Lower lobe of right lung (tissue), 2 donors: ENCODE results near the gene PDE9A. TPM values are rescaled to one million over a fixed set of nuclear protein-coding genes. Genes with fewer than 3 reads are reported as not detected.
A peak's percentile ranks its signal among the peaks of the same experiment; 100 is the strongest.

Experiments
- ATAC-seq, 2 donors: fragments of 200-7000 bp; cut with Tn5 transposase; one replicate each; pipeline ENCODE4 v1.9.1; 2020 to 2022; ENCODE audit warnings: mild to moderate bottlenecking in 2 of 2, moderate library complexity in 2 of 2
- DNase-seq: peaks from one replicate; pipeline ENCODE4 v3.0.0-alpha.2; 2020
- H3K27ac ChIP-seq: fragments of 200-600 bp; one replicate; pipeline ENCODE4 v1.8.0; 2022
- H3K27me3 ChIP-seq: fragments of 200-600 bp; one replicate; pipeline ENCODE4 v1.8.0; 2022; ENCODE audit warnings: low read depth
- H3K36me3 ChIP-seq: fragments of 200-600 bp; one replicate; pipeline ENCODE4 v1.8.0; 2022; ENCODE audit warnings: mild to moderate bottlenecking
- H3K4me1 ChIP-seq: fragments of 200-600 bp; one replicate; pipeline ENCODE4 v1.8.0; 2022
- H3K4me3 ChIP-seq: fragments of 200-600 bp; one replicate; pipeline ENCODE4 v1.8.0; 2022; ENCODE audit warnings: mild to moderate bottlenecking
- H3K9me3 ChIP-seq: fragments of 200-600 bp; one replicate; pipeline ENCODE4 v1.8.0; 2022
- intact Hi-C: fragments of 100-400 bp; cut with DNase I; formaldehyde crosslinking; loops from one replicate; pipeline ENCODE4 v1.11.0; 2022
- total RNA-seq: library from RNA; stranded (reverse); fragmentation: NEBNext Ultra II Directional; extraction: Animal tissue kit (Norgen Biotek cat#: 25700); gene quantifications from one replicate; pipeline ENCODE4 v1.2.1, GENCODE V29; 2021
- TF ChIP-seq, protein P1 (sequence below): fragments of 200-600 bp; IDR thresholded peaks from one replicate; pipeline ENCODE4 v1.8.0; 2022; ENCODE audit warnings: antibody characterized with exemption, mild to moderate bottlenecking
- donor health status: DM: no; HTN: yes; CAD: no; lungs with severe emphysema.

The PDE9A gene
- total RNA-seq, 1 donor from 2014 or later = 12.8 TPM

DNA sequence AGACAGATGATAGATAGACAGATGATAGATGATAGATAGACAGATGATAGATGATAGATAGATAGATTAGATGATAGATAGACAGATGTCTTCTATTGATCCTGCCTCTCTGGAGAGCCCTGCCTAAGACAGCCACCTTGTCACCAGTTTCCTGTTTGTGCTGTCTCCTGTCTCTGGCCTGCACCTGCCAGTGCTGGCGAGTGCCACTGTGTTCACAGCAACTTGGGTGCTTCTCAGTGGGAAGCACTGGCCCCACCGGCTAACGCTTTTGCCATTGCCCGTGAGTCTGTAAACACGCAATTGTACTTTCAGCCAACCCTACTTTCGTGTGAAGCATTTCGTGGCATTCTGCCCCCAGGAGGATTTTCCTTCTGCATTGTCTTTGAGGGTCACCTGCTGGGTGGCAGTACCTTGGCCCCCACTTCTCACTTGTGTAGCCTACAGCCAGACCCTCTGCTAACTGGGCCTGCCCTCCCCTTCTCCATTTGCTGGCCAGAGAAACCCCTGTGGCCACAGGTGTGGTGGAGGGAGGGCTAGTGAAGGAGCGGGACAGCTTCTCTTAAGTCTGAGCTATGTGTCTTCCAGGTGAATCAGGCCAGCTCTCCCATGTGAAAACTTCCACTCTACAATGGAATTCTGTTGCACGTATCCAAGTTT lies 23.4 kb upstream of the PDE9A start:
- Histone ChIP-seq H3K4me3 (no peak overlapping the region), H3K27me3 (peaks cover 6% of the 10 kb centered on the region), H3K27ac (no peak overlapping the region), H3K9me3 (no peaks in the 10 kb centered on the region), H3K4me1 (no peaks in the 10 kb centered on the region), H3K36me3 (no peaks in the 10 kb centered on the region)
- TF ChIP-seq, protein P1, sequence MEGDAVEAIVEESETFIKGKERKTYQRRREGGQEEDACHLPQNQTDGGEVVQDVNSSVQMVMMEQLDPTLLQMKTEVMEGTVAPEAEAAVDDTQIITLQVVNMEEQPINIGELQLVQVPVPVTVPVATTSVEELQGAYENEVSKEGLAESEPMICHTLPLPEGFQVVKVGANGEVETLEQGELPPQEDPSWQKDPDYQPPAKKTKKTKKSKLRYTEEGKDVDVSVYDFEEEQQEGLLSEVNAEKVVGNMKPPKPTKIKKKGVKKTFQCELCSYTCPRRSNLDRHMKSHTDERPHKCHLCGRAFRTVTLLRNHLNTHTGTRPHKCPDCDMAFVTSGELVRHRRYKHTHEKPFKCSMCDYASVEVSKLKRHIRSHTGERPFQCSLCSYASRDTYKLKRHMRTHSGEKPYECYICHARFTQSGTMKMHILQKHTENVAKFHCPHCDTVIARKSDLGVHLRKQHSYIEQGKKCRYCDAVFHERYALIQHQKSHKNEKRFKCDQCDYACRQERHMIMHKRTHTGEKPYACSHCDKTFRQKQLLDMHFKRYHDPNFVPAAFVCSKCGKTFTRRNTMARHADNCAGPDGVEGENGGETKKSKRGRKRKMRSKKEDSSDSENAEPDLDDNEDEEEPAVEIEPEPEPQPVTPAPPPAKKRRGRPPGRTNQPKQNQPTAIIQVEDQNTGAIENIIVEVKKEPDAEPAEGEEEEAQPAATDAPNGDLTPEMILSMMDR = no peak
- DNase-seq (peak; percentile 24), ATAC-seq (no peak)
- intact Hi-C loops = no loop called here

DNA sequence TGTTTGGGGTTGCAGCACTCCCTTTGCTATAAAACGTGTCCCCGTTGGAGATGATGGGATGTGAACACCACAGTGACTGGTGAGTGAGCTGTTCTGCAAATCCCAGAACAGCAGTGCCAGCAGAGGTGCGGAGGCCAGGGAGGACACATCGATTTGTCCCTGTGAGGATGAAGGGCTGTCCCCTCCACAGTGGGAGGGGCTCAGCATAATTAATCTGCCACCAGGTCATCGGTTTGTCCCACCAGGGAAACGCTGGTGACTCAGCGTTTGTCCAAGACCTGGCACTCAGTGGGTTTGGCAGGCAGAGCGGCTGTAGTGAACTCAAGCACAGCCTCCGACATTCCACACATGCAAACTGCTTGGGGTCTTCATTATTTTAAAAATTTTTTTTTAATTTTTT lies 22.8 kb upstream of the PDE9A start:
- Histone ChIP-seq H3K4me1 (no peaks in the 10 kb centered on the region), H3K4me3 (no peak overlapping the region), H3K9me3 (no peaks in the 10 kb centered on the region), H3K27ac (no peak overlapping the region), H3K36me3 (no peaks in the 10 kb centered on the region), H3K27me3 (peaks cover 6% of the 10 kb centered on the region)
- intact Hi-C loops = no loop called here
- ATAC-seq (no peak), DNase-seq (peak; percentile 21)
- TF ChIP-seq, protein P1 = no peak

DNA sequence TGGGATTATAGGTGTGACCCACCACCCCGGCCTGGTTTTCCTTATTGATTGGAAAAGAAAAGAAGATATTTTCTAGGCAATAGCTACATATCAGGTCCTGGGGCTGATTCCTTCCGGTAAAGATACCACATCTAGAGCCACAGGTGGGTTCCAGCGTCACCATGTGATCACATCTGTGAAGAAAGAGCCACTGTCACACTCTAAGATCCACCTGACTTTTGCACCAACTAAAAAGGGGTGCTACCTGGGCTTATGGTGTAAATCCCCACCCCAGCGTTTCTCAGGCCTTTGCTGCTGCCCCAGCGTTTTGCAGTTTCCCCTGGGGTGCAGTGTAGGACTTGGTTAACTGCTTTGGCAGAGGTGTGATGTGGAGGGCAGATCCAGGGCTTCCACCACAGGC lies 22.3 kb upstream of the PDE9A start:
- no peaks in the 10 kb centered on the region for H3K36me3 ChIP-seq
- intact Hi-C loops = no loop called here
- peaks cover 3% of the 10 kb centered on the region for H3K4me1 ChIP-seq
- peaks cover 6% of the 10 kb centered on the region for H3K27me3 ChIP-seq
- H3K9me3 ChIP-seq = no peaks in the 10 kb centered on the region
- H3K4me3 ChIP-seq = no peak overlapping the region
- no peak overlapping the region for H3K27ac ChIP-seq
- peak; percentile 10 for DNase-seq
- TF ChIP-seq, protein P1 = no peak
- no peak for ATAC-seq

DNA sequence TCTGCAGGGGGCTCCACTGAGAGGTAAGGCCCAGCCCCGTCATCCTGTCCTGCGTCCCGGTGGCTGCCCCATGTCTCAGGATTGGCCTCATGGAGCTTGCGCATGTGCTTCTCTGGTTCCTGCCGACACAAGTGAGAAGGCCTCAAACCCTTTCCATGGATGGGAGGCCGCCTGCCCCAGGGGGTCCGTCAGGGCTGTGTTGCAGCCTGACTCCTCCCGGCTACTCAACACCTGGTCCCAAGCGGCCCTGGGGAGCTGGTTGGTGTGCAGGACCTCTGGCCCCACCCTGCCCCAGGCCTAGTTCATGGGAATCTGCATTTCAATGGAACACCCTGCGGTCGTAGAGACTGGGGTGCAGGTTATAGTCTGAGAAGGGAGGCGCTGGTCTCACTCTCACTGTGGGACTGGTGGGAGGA lies 21.1 kb upstream of the PDE9A start:
- H3K4me3 ChIP-seq = no peak overlapping the region
- H3K9me3 ChIP-seq = no peaks in the 10 kb centered on the region
- DNase-seq (peak; percentile 36), ATAC-seq (no peak)
- H3K27ac ChIP-seq = no peak overlapping the region
- H3K36me3 ChIP-seq = no peaks in the 10 kb centered on the region
- peaks cover 12% of the 10 kb centered on the region for H3K4me1 ChIP-seq
- peaks cover 6% of the 10 kb centered on the region for H3K27me3 ChIP-seq
- intact Hi-C loops = no loop called here
- TF ChIP-seq, protein P1 = no peak

DNA sequence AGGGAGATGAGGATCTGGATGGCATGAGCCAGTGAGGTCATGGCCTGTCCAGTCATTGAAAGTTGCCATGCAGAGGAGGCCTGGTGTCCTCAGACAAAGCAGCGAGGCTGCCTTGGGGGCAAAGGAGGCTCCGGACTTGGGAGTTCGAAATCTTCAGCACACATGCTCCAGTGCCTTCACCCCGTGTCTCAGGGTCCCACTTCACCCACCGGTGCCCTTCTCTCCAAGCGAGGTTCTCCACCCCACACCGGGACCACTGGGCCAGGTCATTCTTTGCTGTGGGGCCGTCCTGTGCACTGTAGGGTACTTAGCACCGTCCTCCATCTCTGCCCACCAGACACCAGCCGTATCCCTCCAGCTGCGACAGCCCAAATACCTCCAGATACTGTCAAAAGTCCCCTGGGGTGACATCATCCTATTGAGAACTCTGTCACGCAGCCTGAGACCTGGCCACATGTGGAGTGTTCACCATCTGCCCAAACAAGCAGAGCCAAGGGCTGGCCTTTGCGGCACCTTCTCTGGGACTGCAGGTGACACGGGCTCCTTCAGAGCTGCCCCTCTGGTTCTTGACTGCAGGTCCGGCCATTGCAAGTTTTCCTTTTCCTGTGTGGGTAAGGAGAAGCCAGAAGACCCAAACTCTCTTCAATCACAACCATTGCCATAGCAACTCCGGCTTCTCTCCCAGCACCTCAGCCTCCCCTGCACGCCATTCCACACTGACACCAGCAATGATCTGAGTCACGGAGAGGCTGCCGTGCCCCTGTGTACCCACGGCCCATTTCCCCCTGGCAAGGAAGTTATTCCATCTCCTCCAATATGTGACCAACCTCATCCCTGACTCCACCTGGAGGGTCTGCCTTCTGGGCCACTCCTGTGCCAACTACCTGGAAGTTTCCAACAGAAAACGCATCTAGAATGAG lies 20.4 kb upstream of the PDE9A start:
- H3K4me3 ChIP-seq = no peak overlapping the region
- peak; percentile 28 for DNase-seq

More for the DNA sequence above, 20.4 kb upstream of the PDE9A start:
- Histone ChIP-seq H3K4me1 (peaks cover 12% of the 10 kb centered on the region), H3K27ac (no peak overlapping the region), H3K27me3 (no peaks in the 10 kb centered on the region), H3K9me3 (no peaks in the 10 kb centered on the region), H3K36me3 (no peaks in the 10 kb centered on the region)
- ATAC-seq = peak in 1 of 2 donors; percentile 14
- intact Hi-C loops = no loop called here
- TF ChIP-seq, protein P1 = no peak
